HG03103 (cell line): Measurements from ENCODE around the gene CD200.

Experiments
- ATAC-seq: cut with Tn5 transposase; IDR thresholded peaks from one replicate; pipeline ENCODE4 v1.9.1; 2021; ENCODE audit warnings: low read depth; ENCODE audit not compliant: unreplicated experiment

The CD200 gene

GRCh38 chr3:112407888-112408702 is 75.1 kb downstream of the CD200 start:
- ATAC-seq: no peak

GRCh38 chr3:112409041-112409440 is 76.1 kb downstream of the CD200 start:
- no peak for ATAC-seq

- ATAC-seq: no peak
These were observed 78.5 kb downstream of the CD200 start for GRCh38 chr3:112411425-112411824.
